Stimulated activated CD4-positive, alpha-beta T cell treated with anti-CD3 and anti-CD28 coated beads, Interleukin-1b, Interleukin-23, amount 100 ng/mL, for 4 hours (primary cell): ENCODE results near the gene MED9.
A peak's percentile ranks its signal among the peaks of the same experiment; 100 is the strongest.
"Not testable (repeated sequence)": the region's sequence is repeated elsewhere in the genome, so short reads cannot be mapped to it uniquely, and the experiment has no call there.

Experiments
- DNase-seq, 2 donors: peaks; one replicate each; pipeline ENCODE4 v3.0.0-alpha.2; 2020; ENCODE audit warnings: low read depth in 2 of 2

The MED9 gene, protein sequence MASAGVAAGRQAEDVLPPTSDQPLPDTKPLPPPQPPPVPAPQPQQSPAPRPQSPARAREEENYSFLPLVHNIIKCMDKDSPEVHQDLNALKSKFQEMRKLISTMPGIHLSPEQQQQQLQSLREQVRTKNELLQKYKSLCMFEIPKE

GRCh38 chr17:17476865-17477467, at the start of gene MED9:
MED9 (plus strand) TSS chr17:17477000; CDS start chr17:17477042, 42 bp downstream.
- peak; percentile 95 to 97 for DNase-seq

DNA sequence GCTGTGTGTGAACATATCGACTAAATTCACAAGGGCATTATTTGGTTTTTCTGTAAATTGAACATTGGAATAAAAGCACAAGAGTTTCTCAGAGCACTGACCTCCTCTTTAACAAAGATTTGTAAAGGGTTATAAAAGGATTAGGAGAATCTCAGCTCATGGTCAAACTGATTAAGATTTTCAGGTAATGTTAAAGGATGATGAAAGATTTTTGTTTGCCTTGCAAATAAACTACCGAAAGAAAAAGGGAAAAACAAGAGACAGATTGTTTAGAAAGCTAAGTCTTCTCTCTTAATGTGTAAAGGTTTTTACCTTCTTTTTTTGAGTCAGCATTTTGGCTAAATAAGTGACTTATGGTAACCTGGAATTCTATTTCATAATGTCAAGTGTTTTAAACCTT, 47.6 kb upstream of the MED9 start:
- DNase-seq: no peak

DNA sequence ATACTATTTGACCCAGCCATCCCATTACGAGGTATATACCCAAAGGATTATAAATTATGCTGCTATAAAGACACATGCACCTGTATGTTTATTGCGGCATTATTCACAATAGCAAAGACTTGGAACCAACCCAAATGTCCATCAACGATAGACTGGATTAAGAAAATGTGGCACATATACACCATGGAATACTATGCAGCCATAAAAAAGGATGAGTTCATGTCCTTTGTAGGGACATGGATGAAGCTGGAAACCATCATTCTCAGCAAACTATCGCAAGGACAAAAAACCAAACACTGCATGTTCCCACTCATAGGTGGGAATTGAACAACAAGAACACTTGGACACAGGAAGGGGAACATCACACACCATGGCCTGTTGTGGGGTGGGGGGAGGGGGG, 45.9 kb upstream of the MED9 start:
- DNase-seq: not testable (repeated sequence)

DNA sequence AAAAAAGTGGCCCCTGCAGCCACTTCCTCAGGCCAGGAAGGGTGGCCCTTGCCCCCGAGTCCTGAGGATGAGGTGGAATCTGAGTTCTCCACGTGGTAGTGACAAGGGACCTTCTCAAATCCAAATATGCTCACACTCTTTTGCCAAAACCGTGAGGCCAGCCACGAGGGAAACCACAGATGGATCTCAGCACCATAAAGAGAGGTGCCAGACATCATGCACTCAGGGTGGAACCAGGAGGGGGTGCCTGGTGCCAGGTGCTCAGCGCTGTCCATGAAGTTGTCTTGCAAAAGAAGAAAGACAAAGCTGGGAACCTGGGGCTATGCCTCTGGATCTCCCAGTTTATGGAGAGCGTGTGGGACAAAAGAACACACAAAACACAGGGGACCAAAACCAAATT, 45.2 kb upstream of the MED9 start:
- DNase-seq: no peak

DNA sequence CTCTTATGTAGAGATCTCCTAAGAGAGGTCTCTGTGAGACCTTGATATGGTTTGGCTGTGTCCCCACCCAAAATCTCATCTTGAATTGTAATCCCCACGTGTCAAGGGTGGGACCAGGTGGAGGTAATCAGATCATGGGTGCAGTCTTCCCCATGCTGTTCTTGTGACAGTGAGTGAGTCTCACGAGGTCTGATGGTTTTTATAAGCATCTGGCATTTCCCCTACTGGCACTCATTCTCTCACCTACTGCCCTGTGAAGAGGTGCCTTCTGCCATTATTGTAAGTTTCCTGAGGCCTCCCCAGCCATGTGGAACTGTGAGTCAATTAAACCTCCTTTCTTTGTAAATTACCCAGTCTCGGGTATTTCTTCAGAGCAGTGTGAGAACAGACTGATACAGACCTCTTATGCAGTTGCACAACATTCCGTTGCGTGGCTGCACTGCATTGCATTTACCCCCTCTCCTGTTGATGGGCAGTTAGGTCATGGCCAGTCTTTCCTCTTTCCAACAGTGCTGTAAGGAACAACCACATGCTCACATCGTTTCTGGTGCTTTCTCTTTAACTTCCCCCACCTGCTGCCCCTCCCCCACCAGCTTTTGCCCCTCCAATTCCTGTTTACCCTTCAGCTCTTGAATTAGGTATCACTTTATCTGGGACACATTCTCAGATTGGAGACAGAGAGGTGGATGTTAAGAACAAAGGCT, 43.6 kb upstream of the MED9 start:
- no peak for DNase-seq

DNA sequence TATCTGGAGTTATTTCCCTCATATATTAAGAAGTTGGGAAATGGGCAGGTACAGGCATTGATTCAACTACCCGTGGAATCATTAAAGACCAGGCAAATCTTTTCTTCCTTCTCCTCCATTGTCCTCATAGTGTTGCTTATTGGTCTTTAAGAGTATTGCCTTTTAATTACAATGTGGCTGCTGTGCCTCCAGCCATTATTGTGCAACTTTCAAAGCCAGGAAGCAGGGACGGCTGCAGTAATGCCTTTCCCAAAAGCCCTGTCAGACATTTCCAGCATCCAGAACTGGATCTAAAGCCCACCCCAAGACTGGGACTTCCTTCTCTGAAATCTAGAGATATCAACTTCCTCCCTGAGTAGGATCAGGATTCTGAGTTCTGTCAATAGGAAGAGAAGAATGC, 42.3 kb upstream of the MED9 start:
- DNase-seq: no peak

- DNase-seq: no peak
Observed at GRCh38 chr17:17435323-17435722, 41.5 kb upstream of the MED9 start.

GRCh38 chr17:17437461-17437860, 39.3 kb upstream of the MED9 start:
- no peak for DNase-seq

- no peak for DNase-seq
Observed at GRCh38 chr17:17437893-17438292, 38.9 kb upstream of the MED9 start.

- DNase-seq: peak; percentile 67 to 70
Observed at GRCh38 chr17:17440010-17440843, 36.6 kb upstream of the MED9 start.

- no peak for DNase-seq
Observed at GRCh38 chr17:17440938-17441675, 35.7 kb upstream of the MED9 start.

DNA sequence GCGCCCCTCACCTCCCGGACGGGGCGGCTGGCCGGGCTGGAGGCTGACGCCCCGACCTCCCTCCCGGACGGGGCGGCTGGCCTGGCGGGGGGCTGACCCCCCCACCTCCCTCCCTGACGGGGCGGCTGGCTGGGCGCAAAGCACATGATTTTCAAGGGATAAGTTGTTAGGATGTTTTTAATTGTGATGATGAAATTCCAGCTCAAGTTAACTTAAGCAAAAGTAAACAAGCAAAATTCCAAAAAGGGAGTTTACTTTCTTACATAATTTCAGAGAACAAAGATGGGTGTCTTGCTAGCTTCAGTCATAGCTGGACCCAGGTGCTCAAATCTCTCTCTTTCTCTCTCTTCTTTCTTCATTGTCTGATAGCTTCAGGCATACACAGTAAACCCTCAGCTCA, 33.6 kb upstream of the MED9 start:
- DNase-seq: no peak

DNA sequence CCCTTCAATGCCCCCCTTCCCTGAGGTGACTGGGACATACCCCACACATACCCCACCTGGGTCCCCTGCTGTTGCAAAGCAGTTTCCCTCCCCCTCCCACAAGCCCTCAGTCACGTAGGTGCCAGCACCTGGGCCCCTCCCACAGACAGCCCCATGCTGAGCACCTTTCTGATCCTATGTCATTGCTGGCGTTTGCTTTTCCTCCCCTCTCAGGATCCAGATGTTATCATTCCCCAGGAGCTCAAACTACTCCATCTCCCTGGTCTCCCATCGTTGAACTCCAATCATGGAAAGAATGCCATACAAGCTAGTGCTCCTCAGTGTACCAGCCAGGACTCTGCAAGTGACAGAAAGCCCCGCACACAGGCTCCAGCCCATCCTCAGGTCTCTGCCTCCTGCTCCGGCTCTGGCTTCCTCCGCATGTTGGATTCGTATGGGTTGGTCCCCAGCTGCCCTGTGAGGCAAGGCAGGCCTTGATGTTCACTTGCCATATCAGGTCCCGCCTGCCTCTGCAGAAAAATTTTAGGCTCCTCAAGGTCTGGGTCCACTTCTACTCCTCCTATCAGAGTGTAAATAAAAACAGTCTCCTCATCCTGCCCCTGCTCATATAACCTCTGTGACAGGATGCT, 31.4 kb upstream of the MED9 start:
- DNase-seq: no peak

- no peak for DNase-seq
Observed at GRCh38 chr17:17445925-17446665, 30.7 kb upstream of the MED9 start.

DNA sequence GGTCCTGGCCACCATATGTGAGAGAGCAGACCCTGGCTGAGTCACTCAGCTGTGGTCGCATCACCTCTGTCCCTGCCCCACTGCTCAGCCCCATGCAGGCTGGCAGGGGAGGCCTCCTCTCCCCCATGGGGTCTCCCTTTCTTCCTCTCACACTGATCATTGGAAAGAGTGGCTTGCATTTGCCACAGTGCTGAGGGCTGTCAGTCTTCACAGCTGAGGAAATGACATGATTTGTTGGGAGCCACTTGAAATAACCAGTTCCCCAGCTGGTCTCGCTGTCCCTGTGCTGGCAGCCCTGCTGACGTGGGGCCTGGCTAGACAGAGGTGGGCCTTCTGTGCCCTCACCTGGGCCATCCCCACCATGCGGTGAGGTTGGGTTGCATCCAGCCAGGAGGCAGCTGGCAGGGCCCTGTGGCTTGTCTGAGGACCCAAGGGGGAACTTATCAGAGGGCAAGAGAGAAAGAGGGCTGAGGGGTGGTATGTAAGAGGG, 30.1 kb upstream of the MED9 start:
- no peak for DNase-seq

GRCh38 chr17:17447264-17447663, 29.5 kb upstream of the MED9 start:
- DNase-seq: no peak

DNA sequence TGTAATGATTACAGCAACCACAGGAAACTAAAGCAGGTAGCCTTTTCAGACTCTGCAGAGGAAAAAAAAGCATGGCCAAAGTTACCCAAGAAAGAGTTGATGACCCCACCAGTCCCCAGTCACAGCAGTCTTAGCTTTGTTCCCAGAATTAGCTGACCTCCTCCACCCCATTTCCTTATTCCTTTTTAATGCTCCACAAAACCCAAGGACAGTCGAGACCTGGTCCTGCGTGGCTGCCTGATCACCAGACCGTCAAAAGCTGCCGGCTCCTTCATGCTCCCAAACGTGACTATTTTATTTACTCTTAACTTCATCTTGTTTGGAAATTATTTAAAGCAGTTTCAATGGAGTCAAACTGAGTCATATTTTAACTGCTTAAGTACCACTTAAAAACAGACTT, 28.7 kb upstream of the MED9 start:
- no peak for DNase-seq

DNA sequence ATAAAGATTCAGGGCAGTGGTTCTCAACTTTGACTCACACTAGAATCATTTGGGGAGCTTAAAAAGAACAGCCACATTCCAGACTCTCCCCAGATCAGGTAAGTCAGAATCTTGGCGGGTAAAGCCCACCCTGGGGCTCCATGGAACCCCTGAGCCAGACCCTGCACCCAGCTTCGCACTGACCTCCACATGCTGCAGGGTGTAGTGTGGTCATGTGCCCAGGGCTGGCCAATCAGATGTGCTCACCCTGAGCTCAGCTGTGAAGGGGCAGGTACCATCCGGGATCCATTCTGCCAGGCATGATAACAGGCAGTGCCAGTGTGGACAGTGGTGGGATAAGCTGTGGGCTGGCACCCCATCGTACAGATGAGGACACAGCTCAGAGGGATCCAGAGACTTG, 28.1 kb upstream of the MED9 start:
- no peak for DNase-seq

DNA sequence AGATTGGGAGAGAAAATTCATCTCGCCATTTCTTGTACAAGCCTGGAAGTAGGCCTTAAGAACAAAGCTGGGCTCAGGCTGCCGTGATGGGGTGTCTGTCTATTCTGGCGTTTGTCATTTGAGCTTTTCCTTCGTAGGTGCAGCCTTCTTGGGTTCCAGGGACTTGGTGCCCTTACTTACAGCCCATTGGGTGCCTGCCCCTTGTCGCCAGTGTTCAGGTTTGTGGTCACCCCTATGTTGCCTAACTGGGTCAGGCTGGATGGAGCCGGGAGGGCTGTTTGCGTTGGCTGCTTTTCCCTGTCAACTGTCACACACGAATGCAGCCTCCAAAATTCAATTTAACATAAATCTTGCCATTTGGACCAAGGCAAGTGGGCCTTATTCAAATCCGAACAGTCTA, 23.7 kb upstream of the MED9 start:
- DNase-seq: no peak

- DNase-seq: no peak
Observed at GRCh38 chr17:17454276-17454675, 22.5 kb upstream of the MED9 start.
